Large intestine (tissue), 3 donors: ENCODE results near the gene CELF2. TPM values are rescaled to one million over a fixed set of nuclear protein-coding genes. Genes with fewer than 3 reads are reported as not detected.
"Not testable (repeated sequence)": the region's sequence is repeated elsewhere in the genome, so short reads cannot be mapped to it uniquely, and the experiment has no call there.

Experiments
- DNase-seq, 2 donors: peaks; one replicate each; pipeline versions ENCODE4 v3.0.0 to v3.0.0-alpha.2; 2013
- H3K27ac ChIP-seq: one replicate; pipeline ENCODE4 v1.5.1; 2013; ENCODE audit warnings: low read length
- H3K27me3 ChIP-seq: 2 replicates; pipeline ENCODE4 v1.6.1; 2013; ENCODE audit warnings: low read length; ENCODE audit not compliant: control insufficient read depth, insufficient read depth
- H3K36me3 ChIP-seq: 2 replicates; pipeline ENCODE4 v1.6.1; 2013; ENCODE audit warnings: low read length; ENCODE audit not compliant: control insufficient read depth, insufficient read depth
- H3K4me1 ChIP-seq: one replicate; pipeline ENCODE4 v1.6.1; 2013; ENCODE audit warnings: low read length; ENCODE audit not compliant: control insufficient read depth, insufficient read depth
- H3K4me3 ChIP-seq: one replicate; pipeline ENCODE4 v1.5.1; 2013; ENCODE audit warnings: low read length
- H3K9me3 ChIP-seq: one replicate; pipeline ENCODE4 v1.6.1; 2013; ENCODE audit warnings: mild to moderate bottlenecking, low read depth, low read length, moderate library complexity; ENCODE audit not compliant: control insufficient read depth
- WGBS: methylation state at CpG from one replicate; pipeline ENCODE4 v1.1.5; 2013; ENCODE audit warnings: low lambda C conversion rate; ENCODE audit not compliant: insufficient coverage; 5-methylcytosine and 5-hydroxymethylcytosine counted together
- polyA plus RNA-seq: library from polyadenylated mRNA; unstranded; fragments of 120-200 nt; gene quantifications from one replicate; pipeline ENCODE4 v1.2.1, GENCODE V29; 2013

Gene CELF2
- polyA plus RNA-seq, 1 donor = 14.9 TPM

DNA sequence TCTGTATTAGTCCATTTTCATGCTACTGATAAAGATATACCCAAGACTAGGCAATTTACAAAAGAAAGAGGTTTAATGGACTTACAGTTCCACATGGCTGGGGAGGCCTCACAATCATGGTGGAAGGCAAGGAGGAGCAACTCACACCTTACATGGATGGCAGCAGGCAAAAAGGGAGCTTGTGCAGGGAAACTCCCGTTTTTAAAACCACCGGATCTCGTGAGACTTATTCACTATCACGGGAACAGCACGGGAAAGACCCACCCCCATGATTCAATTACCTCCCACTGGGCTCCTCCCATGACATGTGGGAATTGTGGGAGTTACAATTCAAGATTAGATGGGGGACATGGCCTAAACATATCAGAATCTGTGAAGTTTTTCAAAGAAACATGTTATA lies 329.9 kb downstream of the CELF2 start:
- H3K9me3 ChIP-seq, H3K36me3 ChIP-seq, H3K27me3 ChIP-seq, H3K27ac ChIP-seq, H3K4me3 ChIP-seq, DNase-seq, H3K4me1 ChIP-seq: not testable (repeated sequence)
- no CpG with 5 or more reads among the region's 5 CpGs for WGBS

DNA sequence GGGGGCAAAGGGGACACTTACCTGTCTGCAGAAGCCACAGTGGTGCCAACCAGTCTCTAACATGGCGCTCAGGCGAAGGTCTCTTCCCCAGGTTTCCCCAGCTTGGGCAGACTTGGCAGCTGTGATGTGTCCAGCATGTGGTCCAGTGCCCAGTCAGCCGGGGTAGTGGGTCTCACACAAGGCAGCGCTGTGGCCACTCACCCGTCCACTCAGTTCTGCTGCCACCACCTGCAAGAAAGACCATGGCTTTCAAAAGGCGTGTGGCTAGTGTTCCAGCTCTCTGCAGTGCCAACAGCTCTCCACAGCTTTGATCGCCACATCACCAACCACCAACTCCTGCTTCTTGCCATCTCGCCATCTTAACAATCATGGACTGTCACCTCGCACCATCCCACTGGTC lies 334.1 kb downstream of the CELF2 start:
- Histone ChIP-seq H3K27ac (no peak overlapping the region), H3K4me3 (no peak overlapping the region), H3K27me3 (no peaks in the 10 kb centered on the region), H3K4me1 (no peaks in the 10 kb centered on the region), H3K9me3 (no peaks in the 10 kb centered on the region), H3K36me3 (no peaks in the 10 kb centered on the region)
- no peak for DNase-seq
- no CpG with 5 or more reads among the region's 9 CpGs for whole genome bisulfite sequencing

DNA sequence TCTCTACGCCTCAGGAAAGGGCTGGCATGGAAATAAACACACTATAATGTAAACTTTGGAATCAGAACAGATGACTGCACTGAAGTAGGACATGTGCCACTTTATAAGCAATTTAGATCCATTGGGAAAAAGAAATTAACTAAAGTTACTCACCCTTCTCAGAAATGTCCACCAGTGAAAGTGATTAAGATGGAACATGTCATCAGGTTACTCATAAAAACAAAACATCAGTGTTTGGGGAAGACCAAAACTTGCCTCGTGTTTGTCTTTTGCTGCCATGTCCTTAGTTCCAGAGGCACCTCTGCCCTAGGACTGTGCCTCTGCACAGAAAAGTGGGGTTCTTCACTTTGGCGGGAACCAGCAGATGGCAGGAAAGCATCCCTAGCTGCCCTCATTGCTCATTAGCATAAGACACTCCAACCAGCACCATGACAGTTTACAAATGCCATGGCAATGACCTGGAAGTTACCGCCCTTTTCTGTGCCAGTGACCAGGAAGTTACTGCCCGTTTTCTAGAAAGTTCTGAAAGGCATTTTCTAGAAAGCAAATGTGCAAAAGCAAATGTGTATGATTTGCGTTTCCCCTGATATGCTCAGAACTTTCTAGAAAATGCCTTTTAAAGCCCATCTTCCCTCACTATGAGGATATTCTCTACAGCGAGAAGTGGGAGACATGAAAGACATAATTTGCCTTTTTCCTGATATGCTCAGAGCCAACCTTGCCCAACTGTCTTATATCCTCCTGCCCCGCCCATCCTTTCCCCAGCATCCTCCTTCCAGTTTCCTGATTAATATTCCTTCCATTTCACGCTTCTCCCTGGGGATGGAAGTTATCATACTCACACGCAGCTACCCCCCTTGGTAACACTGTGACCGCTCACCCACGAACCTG lies 335.6 kb downstream of the CELF2 start:
- no peak overlapping the region for H3K27ac ChIP-seq
- H3K4me1 ChIP-seq = no peaks in the 10 kb centered on the region
- no peak overlapping the region for H3K4me3 ChIP-seq
- DNase-seq = no peak
- H3K9me3 ChIP-seq = no peaks in the 10 kb centered on the region
- WGBS = 90% methylated on average over 2 of the region's 12 CpGs
- no peaks in the 10 kb centered on the region for H3K27me3 ChIP-seq
- H3K36me3 ChIP-seq = no peaks in the 10 kb centered on the region

DNA sequence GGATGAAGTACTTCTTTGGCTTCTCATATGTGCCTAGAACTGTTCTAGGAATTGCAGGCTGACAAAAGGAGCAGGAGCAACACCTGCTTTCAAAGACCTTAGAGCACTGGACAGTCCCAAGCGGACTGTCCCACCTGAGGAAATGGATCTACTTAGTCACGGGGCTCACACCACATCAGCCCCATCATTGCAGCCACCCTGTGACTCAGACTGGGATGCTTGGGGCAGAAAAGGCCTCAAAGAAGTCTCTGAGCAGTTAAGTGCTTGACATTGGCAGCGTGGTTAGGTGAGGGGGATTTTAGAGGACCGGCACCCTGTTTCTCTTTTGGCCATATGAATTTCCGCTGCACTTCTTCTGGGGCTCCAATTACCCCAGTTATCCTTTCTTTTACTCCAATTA lies 337.2 kb downstream of the CELF2 start:
- Histone ChIP-seq H3K9me3 (peaks cover 4% of the 10 kb centered on the region), H3K36me3 (no peaks in the 10 kb centered on the region), H3K4me3 (no peak overlapping the region), H3K27ac (no peak overlapping the region), H3K27me3 (no peaks in the 10 kb centered on the region), H3K4me1 (no peaks in the 10 kb centered on the region)
- no peak for DNase-seq
- 67% methylated on average over 1 of the region's 5 CpGs for whole genome bisulfite sequencing

- no peak overlapping the region for H3K27ac ChIP-seq
- WGBS = 100% methylated on average over 1 of the region's 7 CpGs
- H3K4me1 ChIP-seq = no peaks in the 10 kb centered on the region
- no peak for DNase-seq
- no peaks in the 10 kb centered on the region for H3K36me3 ChIP-seq
- no peak overlapping the region for H3K4me3 ChIP-seq
- peaks cover 4% of the 10 kb centered on the region for H3K9me3 ChIP-seq
- H3K27me3 ChIP-seq = no peaks in the 10 kb centered on the region
Measured at GRCh38 chr10:11355592-11355991, 337.9 kb downstream of the CELF2 start.

GRCh38 chr10:11357439-11357838 lies 339.8 kb downstream of the CELF2 start:
- no CpG with 5 or more reads among the region's 3 CpGs for WGBS
- H3K36me3 ChIP-seq = no peaks in the 10 kb centered on the region
- H3K27me3 ChIP-seq = no peaks in the 10 kb centered on the region
- no peaks in the 10 kb centered on the region for H3K4me1 ChIP-seq
- no peak overlapping the region for H3K27ac ChIP-seq
- DNase-seq = no peak
- peaks cover 4% of the 10 kb centered on the region for H3K9me3 ChIP-seq
- H3K4me3 ChIP-seq = no peak overlapping the region

GRCh38 chr10:11358011-11358410 lies 340.3 kb downstream of the CELF2 start:
- no peaks in the 10 kb centered on the region for H3K27me3 ChIP-seq
- DNase-seq = no peak
- no peak overlapping the region for H3K27ac ChIP-seq
- no peaks in the 10 kb centered on the region for H3K4me1 ChIP-seq
- WGBS = 80% methylated on average over 2 of the region's 3 CpGs
- H3K36me3 ChIP-seq = no peaks in the 10 kb centered on the region
- no peak overlapping the region for H3K4me3 ChIP-seq
- peaks cover 4% of the 10 kb centered on the region for H3K9me3 ChIP-seq

DNA sequence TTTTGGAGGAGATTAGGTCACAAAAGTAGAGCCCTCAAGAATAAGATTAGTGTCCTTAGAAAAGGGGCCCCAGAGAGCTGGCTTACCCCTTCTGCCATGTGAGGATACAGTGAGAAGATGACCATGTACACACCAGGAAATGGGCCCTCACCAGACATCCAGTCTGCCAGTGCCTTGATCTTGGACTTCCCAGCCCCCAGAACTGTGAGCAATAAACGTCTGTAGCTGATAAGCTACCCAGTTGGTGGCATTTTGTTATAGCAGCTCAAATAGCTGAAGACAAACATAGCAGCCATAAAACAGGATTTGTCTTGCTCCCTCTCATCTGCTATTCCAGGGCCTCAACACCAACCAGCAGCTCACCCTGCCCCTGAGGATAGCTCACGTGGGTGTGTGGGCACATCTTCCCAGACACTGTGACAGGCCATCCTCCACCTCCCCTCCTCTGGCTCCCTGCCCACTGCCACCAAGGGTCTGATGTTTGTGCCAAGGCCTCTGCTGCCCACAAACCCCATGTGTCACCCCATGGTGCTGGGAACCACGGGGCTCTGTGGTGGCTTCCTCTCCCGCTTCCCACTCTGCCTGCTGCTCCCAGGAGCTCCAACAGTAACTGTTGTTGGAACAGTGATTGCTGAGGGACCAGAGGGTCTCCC lies 341.4 kb downstream of the CELF2 start:
- Histone ChIP-seq H3K4me3 (no peak overlapping the region), H3K36me3 (no peaks in the 10 kb centered on the region), H3K27ac (no peak overlapping the region), H3K27me3 (no peaks in the 10 kb centered on the region), H3K9me3 (peaks cover 4% of the 10 kb centered on the region), H3K4me1 (no peaks in the 10 kb centered on the region)
- whole genome bisulfite sequencing = no CpG with 5 or more reads among the region's 4 CpGs
- no peak for DNase-seq

- Histone ChIP-seq H3K4me3 (no peak overlapping the region), H3K4me1 (no peaks in the 10 kb centered on the region), H3K9me3 (peaks cover 4% of the 10 kb centered on the region), H3K27ac (no peak overlapping the region), H3K27me3 (no peaks in the 10 kb centered on the region), H3K36me3 (no peaks in the 10 kb centered on the region)
- no peak for DNase-seq
- WGBS = 100% methylated on average over 2 of the region's 3 CpGs
Measured at GRCh38 chr10:11359869-11360268, 342.2 kb downstream of the CELF2 start.

DNA sequence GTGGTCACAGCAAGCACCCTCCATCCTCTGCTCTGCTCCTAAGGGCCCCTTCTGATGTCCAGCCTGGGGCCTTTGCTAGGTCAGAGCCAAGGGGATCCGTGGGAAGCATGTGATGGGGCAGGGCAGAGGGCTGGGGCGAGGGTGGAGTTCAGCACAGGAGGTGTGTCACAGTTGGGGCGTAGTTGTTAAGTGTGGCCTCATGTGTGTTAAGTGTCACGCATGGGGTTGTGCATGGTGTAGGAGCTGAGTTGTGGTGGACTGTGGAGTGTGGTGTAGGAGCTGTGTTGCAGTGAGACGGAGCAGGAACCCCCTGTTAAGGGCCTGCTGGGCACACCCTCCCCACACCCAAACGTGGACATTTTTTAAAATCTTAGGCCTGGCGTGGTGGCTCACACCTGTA lies 345.8 kb downstream of the CELF2 start:
- Histone ChIP-seq H3K9me3 (peaks cover 4% of the 10 kb centered on the region), H3K4me1 (no peaks in the 10 kb centered on the region), H3K36me3 (no peaks in the 10 kb centered on the region), H3K4me3 (no peak overlapping the region), H3K27ac (no peak overlapping the region), H3K27me3 (no peaks in the 10 kb centered on the region)
- no peak for DNase-seq
- no CpG with 5 or more reads among the region's 7 CpGs for WGBS
